ENCODE results near the gene HIVEP3.

- no peak for TF ChIP-seq POLR2AphosphoS5 (IDR thresholded peaks at IDR 0.05; ENCODE audit: low read depth, low read length)
- TF ChIP-seq CTCF (IDR thresholded peaks at IDR 0.05): no peak
- no peak for TF ChIP-seq EZH2phosphoT487 (IDR thresholded peaks at IDR 0.05; ENCODE audit: borderline replicate concordance, low read depth)
- TF ChIP-seq JUND (IDR thresholded peaks at IDR 0.05): no peak
- no peak for TF ChIP-seq TEAD4 (IDR thresholded peaks at IDR 0.05; ENCODE audit: borderline replicate concordance, insufficient read depth)
- TF ChIP-seq TCF12 (IDR thresholded peaks at IDR 0.05): no peak
- no peak for TF ChIP-seq TAF1 (IDR thresholded peaks at IDR 0.05; ENCODE audit: borderline replicate concordance, low read depth, low read length)
- TF ChIP-seq FOSL2 (IDR thresholded peaks at IDR 0.05; ENCODE audit: borderline replicate concordance, low read depth): no peak
- TF ChIP-seq CHD2 (IDR thresholded peaks at IDR 0.05; ENCODE audit: low read length, partially characterized antibody): no peak
Measured at GRCh38 chr1:41764656-41765055, 154.1 kb downstream of the HIVEP3 start.
